Breast epithelium (tissue), 4 donors: Measurements from ENCODE around the gene PGRMC2. TPM values are rescaled to one million over a fixed set of nuclear protein-coding genes. Genes with fewer than 3 reads are reported as not detected.
"Not testable (repeated sequence)": the region's sequence is repeated elsewhere in the genome, so short reads cannot be mapped to it uniquely, and the experiment has no call there.

ENCODE experiments used
- DNase-seq, 2 donors: peaks; one replicate each; pipeline ENCODE4 v3.0.0-alpha.2; 2019; ENCODE audit warnings: low spot score in 2 of 2
- H3K27ac ChIP-seq, 2 donors: fragments of 200-600 bp; sonication (generic) in 1 of 2; one replicate each; pipeline ENCODE4 v1.5.1; 2016 to 2019; ENCODE audit warnings: mild to moderate bottlenecking in 1 of 2
- H3K27me3 ChIP-seq, 2 donors: fragments of 200-600 bp; sonication (generic) in 1 of 2; one replicate each; pipeline versions ENCODE4 v1.5.1 to v1.6.0; 2017 to 2019; ENCODE audit warnings: control low read depth in 1 of 2, mild to moderate bottlenecking in 1 of 2
- H3K36me3 ChIP-seq: fragments of 200-600 bp; one replicate; pipeline ENCODE4 v1.5.1; 2019
- H3K4me1 ChIP-seq, 2 donors: fragments of 200-600 bp; sonication (generic); one replicate each; pipeline ENCODE4 v1.5.1; 2016 to 2019; ENCODE audit warnings: control low read depth in 1 of 2
- H3K4me3 ChIP-seq, 3 donors: fragments of 200-600 bp; sonication (generic); 1 replicate in 2 of 3; 2 replicates in 1 of 3; pipeline ENCODE4 v1.5.1; 2016 to 2019; ENCODE audit warnings: mild to moderate bottlenecking in 3 of 3, moderate library complexity in 2 of 3
- H3K9me3 ChIP-seq, 2 donors: fragments of 200-600 bp; sonication (generic) in 1 of 2; one replicate each; pipeline ENCODE4 v1.5.1; 2016 to 2019; ENCODE audit warnings: control low read depth in 1 of 2
- CTCF ChIP-seq, 3 donors: fragments of 450-650 bp; IDR thresholded peaks; one replicate each; pipeline ENCODE4 v1.5.1; 2016 to 2017; ENCODE audit warnings: antibody characterized with exemption in 3 of 3, mild to moderate bottlenecking in 3 of 3, moderate library complexity in 3 of 3
- POLR2A ChIP-seq: fragments of 450-650 bp; IDR thresholded peaks from one replicate; pipeline ENCODE4 v1.6.1; 2016; ENCODE audit warnings: antibody characterized with exemption, mild to moderate bottlenecking, moderate library complexity
- POLR2AphosphoS5 ChIP-seq, 3 donors: sonication (generic); formaldehyde crosslinking; IDR thresholded peaks; one replicate each; pipeline ENCODE4 v1.6.1; 2017; ENCODE audit warnings: antibody characterized with exemption in 3 of 3
- intact Hi-C: fragments of 100-400 bp; cut with DNase I; formaldehyde crosslinking; loops from one replicate; pipeline ENCODE4 v1.15.1; 2023; ENCODE audit warnings: low total_unique reads
- total RNA-seq, 3 donors: library from RNA; depleted of rRNA; stranded (reverse); fragments of >200 nt; gene quantifications; one replicate each; pipeline ENCODE4 v1.1.0, GENCODE V29; 2016

Gene PGRMC2
- total RNA-seq, 3 donors from 2014 or later = 34.7 to 51.2 (median 47.5) TPM

- no peaks in the 10 kb centered on the region for H3K27me3 ChIP-seq
- no peak overlapping the region for H3K4me3 ChIP-seq
- no peaks in the 10 kb centered on the region for H3K9me3 ChIP-seq
- TF ChIP-seq POLR2A (no peak), CTCF (IDR thresholded peaks at IDR 0.05) (no peak), POLR2AphosphoS5 (IDR thresholded peaks at IDR 0.05) (no peak)
- no peaks in the 10 kb centered on the region for H3K4me1 ChIP-seq
- intact Hi-C loops = no loop called here
- H3K27ac ChIP-seq = no peak overlapping the region
- no peak for DNase-seq
- H3K36me3 ChIP-seq = no peaks in the 10 kb centered on the region
Observed at GRCh38 chr4:128256539-128256938, 31.1 kb downstream of the PGRMC2 start.

- no peaks in the 10 kb centered on the region for H3K36me3 ChIP-seq
- intact Hi-C loops = loop anchor here (1.0 kb wide), 1 partner anchor 8 kb away; no protein-coding TSS in a partner anchor
- no peak for TF ChIP-seq POLR2AphosphoS5 (IDR thresholded peaks at IDR 0.05)
- no peak for TF ChIP-seq CTCF (IDR thresholded peaks at IDR 0.05)
- TF ChIP-seq POLR2A = no peak
Observed at GRCh38 chr4:128255906-128256305, 31.7 kb downstream of the PGRMC2 start.

GRCh38 chr4:128249787-128250668 is 37.6 kb downstream of the PGRMC2 start:
- H3K36me3 ChIP-seq = no peaks in the 10 kb centered on the region
- DNase-seq = no peak
- H3K4me3 ChIP-seq = no peak overlapping the region
- TF ChIP-seq POLR2AphosphoS5 (IDR thresholded peaks at IDR 0.05) = no peak
- TF ChIP-seq POLR2A = no peak
- no peak for TF ChIP-seq CTCF (IDR thresholded peaks at IDR 0.05)
- no peak overlapping the region for H3K27ac ChIP-seq
- H3K9me3 ChIP-seq = peaks cover 0 to 15% of the 10 kb centered on the region in 2 donors
- intact Hi-C loops = no loop called here
- H3K27me3 ChIP-seq = no peaks in the 10 kb centered on the region
- no peaks in the 10 kb centered on the region for H3K4me1 ChIP-seq

More at GRCh38 chr4:128255906-128256305, 31.7 kb downstream of the PGRMC2 start:
- no peak overlapping the region for H3K4me3 ChIP-seq
- DNase-seq = no peak
- H3K9me3 ChIP-seq = no peaks in the 10 kb centered on the region
- H3K27me3 ChIP-seq = no peaks in the 10 kb centered on the region
- no peak overlapping the region for H3K27ac ChIP-seq
- no peaks in the 10 kb centered on the region for H3K4me1 ChIP-seq

- Histone ChIP-seq H3K27me3 (no peaks in the 10 kb centered on the region), H3K27ac (no peak overlapping the region), H3K4me3 (no peak overlapping the region), H3K9me3 (peaks cover 0 to 15% of the 10 kb centered on the region in 2 donors), H3K36me3 (no peaks in the 10 kb centered on the region), H3K4me1 (no peaks in the 10 kb centered on the region)
- DNase-seq = no peak
- intact Hi-C loops = no loop called here
- no peak for TF ChIP-seq CTCF (IDR thresholded peaks at IDR 0.05)
- no peak for TF ChIP-seq POLR2A
- TF ChIP-seq POLR2AphosphoS5 (IDR thresholded peaks at IDR 0.05) = no peak
Observed at GRCh38 chr4:128247906-128248305, 39.7 kb downstream of the PGRMC2 start.

GRCh38 chr4:128245391-128245790 is 42.2 kb downstream of the PGRMC2 start:
- intact Hi-C loops, H3K4me3 ChIP-seq, H3K27ac ChIP-seq, H3K4me1 ChIP-seq, H3K27me3 ChIP-seq, DNase-seq, H3K36me3 ChIP-seq: not testable (repeated sequence)
- peaks cover 0 to 15% of the 10 kb centered on the region in 2 donors for H3K9me3 ChIP-seq
